ENCODE data around the gene SUN5. TPM values are rescaled to one million over a fixed set of nuclear protein-coding genes. Genes with fewer than 3 reads are reported as not detected.

Gene SUN5
- total RNA-seq, 1 experiment from 2014 or later = not detected

- no peak for TF ChIP-seq REST (IDR thresholded peaks at IDR 0.05; ENCODE audit: insufficient read depth in 1 of 2, low read depth in 2 of 2, low read length in 1 of 2)
- BruUV-seq (replicated peaks) = no TSS peak
- H3K4me1 ChIP-seq (ENCODE audit: control insufficient read depth, insufficient read depth, low read length) = no peaks in the 10 kb centered on the region
- H3K4me3 ChIP-seq (ENCODE audit: low read depth in 2 of 2, low read length in 2 of 2) = no peak overlapping the region
- intact Hi-C loops (cut with micrococcal nuclease; ENCODE audit: unreplicated experiment) = no loop called here
- H3K36me3 ChIP-seq (ENCODE audit: control insufficient read depth, insufficient read depth, low read length) = no peaks in the 10 kb centered on the region
- no peaks in the 10 kb centered on the region for H3K9me3 ChIP-seq (ENCODE audit: control insufficient read depth, insufficient read depth, low read depth, low read length)
- no peak overlapping the region for H3K27ac ChIP-seq (ENCODE audit: low read length)
- H3K27me3 ChIP-seq (ENCODE audit: control insufficient read depth, insufficient read depth, low read length) = no peaks in the 10 kb centered on the region
- ChIA-PET CTCF (no interaction called here), POLR2A (no interaction called here)
- ATAC-seq = no peak
- no peak for DNase-seq (ENCODE audit: low read depth, low spot score)
- in situ Hi-C loops (cut with HindIII; ENCODE audit: low pct_unique_long_range_greater_than_20kb, low sequenced_read_pairs) = no loop called here
Observed at GRCh38 chr20:33028875-33029274, 24.6 kb upstream of the SUN5 start.

GRCh38 chr20:33027769-33028751 is 23.8 kb upstream of the SUN5 start:
- ATAC-seq = no peak
- in situ Hi-C loops (cut with HindIII; ENCODE audit: low pct_unique_long_range_greater_than_20kb, low sequenced_read_pairs) = no loop called here

More at GRCh38 chr20:33027769-33028751, 23.8 kb upstream of the SUN5 start:
- TF ChIP-seq CTCF (IDR thresholded peaks at IDR 0.05) (no peak), REST (IDR thresholded peaks at IDR 0.05; ENCODE audit: insufficient read depth in 1 of 2, low read depth in 2 of 2, low read length in 1 of 2) (no peak), POLR2AphosphoS5 (IDR thresholded peaks at IDR 0.05; ENCODE audit: low read depth, low read length) (no peak)
- no TSS peak for BruUV-seq (replicated peaks)
- no peaks in the 10 kb centered on the region for H3K9me3 ChIP-seq (ENCODE audit: control insufficient read depth, insufficient read depth, low read depth, low read length)
- H3K27me3 ChIP-seq (ENCODE audit: control insufficient read depth, insufficient read depth, low read length) = no peaks in the 10 kb centered on the region
- DNase-seq (ENCODE audit: low read depth, low spot score) = no peak
- intact Hi-C loops (cut with micrococcal nuclease; ENCODE audit: unreplicated experiment) = no loop called here
- H3K4me1 ChIP-seq (ENCODE audit: control insufficient read depth, insufficient read depth, low read length) = no peaks in the 10 kb centered on the region
- no peaks in the 10 kb centered on the region for H3K36me3 ChIP-seq (ENCODE audit: control insufficient read depth, insufficient read depth, low read length)
- CTCF ChIA-PET = no interaction called here
- H3K27ac ChIP-seq (ENCODE audit: low read length) = no peak overlapping the region
- no peak overlapping the region for H3K4me3 ChIP-seq (ENCODE audit: low read depth in 2 of 2, low read length in 2 of 2)
- POLR2A ChIA-PET = no interaction called here

Measured in Panc1 (cell line).